HG02642 (cell line): ENCODE results near the gene PHF13.
"Not testable (repeated sequence)": the region's sequence is repeated elsewhere in the genome, so short reads cannot be mapped to it uniquely, and the experiment has no call there.

Source experiments
- ATAC-seq: cut with Tn5 transposase; IDR thresholded peaks from one replicate; pipeline ENCODE4 v1.9.1; 2021; ENCODE audit warnings: mild to moderate bottlenecking; ENCODE audit not compliant: unreplicated experiment, poor library complexity

PHF13 gene

DNA sequence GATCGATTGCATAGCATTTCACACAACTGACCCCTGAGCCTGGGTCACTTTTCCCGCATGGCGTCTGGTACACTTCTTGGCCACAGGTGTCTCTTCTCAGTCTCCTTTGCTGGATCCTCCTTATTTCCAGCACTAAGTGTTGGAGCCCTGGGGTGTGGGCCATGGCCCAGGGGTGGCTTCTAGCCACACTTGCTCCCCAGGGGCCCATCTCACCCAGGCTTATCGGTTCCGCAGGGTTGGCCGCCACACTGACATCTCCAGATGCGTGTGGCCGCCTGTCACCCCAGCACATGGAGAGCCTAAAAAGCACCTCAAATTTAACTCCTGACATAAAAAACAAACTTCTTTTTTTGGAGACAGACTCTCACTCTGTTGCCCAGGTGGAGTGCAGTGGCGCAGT lies 13.5 kb downstream of the PHF13 start:
- no peak for ATAC-seq

DNA sequence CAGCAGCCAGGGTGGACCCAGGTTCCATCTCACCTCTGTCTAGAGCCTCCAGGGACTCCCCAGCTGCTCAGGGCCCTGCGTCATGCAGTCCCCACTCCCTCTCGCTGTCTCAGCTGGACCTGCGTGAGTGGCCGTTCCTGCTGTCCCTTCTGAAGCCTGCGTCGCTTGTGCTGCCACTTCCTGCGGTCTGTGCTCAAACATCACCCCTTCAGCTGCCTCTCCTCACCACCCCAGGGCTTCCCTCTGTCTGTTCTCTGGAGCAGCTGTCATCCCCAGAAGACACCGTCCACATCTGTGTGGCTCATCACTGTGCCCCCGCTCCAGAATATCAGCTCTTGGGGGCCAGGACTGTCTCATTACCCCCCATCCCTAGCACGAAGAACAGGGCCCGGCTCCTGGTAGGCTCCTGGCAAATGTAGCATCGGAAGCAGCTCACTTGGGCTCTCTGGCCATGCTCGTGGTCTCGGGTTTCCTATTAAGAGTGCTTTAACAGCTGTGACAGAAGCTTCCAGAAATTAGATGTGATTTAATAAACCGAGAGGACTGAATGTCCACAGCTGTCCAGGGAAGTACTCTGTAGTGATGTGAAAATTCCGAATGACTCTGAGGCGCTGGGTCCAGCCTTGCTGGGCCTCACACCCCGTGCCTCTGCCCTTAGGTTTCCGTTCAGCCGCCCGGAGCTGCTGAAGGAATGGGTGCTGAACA lies 14.5 kb downstream of the PHF13 start:
- ATAC-seq: no peak

DNA sequence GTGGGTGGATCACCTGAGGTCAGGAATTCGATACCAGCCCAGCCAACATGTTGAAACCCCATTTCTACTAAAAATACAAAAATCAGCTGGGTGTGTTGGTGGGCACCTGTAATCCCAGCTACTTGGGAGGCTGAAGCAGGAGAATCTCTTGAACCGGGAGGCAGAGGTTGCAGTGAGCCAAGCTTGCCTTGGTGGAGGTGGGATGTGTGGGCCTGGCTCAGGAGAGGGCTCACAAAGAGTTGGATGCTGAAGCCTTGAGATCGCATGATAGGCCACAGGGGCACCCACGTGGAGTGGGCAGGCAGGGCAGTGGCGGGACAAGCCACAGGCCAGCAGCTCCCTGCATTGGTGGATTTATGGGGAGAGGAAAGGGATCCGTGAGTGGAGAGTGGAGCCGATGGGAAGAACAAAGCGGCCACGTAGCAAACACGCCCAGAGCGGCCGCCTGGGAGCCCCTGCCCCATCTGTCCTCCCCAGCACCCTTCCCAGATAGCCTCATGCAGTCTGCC lies 15.5 kb downstream of the PHF13 start:
- no peak for ATAC-seq

DNA sequence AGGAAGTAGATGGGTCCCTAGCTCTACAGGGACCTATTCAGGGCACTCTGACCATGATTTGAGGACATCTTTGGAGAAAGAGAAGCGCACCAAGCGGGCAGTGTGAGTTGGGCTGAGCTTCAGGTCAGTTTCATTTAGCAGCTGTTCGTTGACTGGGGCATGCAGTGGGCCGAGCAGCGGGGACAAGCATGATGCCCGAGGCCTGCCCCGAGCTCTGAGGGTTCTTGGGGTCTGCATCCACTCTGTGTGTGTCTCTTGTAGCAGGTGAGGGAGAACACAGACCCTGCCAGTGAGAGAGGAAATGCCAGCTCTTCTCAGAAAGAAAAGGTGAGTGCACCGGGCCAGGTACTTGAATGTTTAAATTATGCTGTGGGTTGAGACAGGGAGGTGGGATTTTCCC lies 16.5 kb downstream of the PHF13 start:
- no peak for ATAC-seq

DNA sequence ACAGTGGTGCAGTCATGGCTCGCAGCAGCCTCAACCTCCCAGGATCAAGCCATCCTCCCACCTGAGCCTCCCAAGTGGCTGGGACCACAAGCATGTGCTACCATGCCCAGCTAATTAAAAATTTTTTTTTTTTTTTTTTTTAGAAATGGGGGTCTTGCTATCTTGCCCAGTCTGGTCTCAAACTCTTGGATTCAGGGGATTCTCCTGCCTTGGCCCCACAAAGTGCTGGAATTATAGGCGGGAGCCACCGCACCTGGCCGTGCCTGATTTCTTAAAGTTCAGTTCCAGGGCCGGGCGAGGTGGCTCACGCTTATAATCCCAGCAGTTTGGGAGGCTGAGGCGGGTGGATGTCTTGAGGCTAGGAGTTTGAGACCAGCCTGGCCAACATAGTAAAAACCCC lies 17.5 kb downstream of the PHF13 start:
- ATAC-seq: no peak

DNA sequence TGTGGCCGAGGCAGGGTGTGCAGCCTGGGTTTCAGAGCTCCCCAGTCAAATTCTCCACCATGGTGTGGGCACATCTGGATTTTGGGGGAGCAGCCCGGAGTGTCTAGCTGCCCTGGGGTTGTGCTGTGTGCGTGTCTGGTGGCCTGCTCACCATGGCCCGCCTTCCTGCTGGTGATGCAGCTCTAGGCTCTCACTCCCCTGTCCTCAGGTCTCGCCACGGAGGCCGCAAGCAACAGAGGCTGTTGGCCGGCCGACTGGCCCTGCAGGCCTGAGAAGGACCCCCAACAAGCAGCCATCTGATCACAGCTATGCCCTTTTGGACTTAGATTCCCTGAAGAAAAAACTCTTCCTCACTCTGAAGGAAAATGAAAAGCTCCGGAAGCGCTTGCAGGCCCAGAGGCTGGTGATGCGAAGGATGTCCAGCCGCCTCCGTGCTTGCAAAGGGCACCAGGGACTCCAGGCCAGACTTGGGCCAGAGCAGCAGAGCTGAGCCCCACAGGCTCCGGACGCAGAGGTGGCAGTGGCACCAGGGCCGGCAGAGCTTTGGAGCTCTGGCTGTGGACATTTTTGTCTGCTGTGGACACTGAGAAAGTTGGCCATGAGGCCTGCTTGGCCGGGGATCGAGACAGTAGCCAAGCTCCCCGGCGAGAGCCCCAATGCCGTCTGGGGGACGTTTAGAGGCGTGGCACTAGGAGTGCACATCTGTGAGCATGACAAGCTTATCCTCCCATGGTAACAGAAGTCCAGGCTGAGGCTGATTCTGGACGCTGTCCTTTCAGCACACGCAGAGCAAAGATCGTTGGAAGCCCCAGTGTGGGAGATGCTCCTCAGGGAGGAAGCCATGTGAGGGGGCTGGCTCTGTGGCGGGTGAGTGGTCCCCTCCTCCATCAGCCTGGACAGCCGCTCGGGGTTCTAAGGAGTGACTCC lies 19.3 kb downstream of the PHF13 start:
- no peak for ATAC-seq

DNA sequence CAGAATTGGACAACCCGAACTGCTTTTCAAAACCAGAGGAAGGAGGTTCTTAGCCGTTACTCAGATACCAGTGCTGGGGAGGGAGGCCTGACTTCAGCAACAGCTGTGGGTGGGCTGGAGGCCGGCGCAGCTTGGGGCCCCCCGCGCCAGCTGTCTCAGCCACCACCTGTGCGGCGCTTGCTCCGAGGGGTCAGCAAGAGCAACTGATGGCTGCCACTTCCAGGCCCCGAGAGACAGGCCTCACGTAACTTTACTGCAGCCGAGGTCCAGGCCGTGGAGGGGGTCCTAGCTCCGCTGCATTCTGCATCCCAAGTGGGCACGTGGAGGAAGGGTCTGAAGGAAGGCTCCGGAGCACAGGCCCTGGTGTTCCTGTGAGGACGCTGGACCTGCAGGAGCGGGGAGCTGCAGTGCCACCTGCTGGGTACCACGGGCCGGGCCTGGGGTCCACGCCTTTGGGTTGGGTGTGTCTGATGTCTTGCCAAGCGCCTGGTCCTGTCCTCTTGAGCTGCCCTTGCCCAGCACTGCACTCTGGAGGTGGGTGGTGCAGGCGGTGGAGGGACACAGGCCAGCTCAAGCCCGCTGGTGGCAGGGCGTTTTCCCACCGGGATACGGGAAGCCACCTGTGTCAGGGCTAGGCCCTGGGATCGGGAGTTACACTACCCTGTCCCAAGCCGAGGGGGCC lies 21.0 kb downstream of the PHF13 start:
- ATAC-seq: no peak

DNA sequence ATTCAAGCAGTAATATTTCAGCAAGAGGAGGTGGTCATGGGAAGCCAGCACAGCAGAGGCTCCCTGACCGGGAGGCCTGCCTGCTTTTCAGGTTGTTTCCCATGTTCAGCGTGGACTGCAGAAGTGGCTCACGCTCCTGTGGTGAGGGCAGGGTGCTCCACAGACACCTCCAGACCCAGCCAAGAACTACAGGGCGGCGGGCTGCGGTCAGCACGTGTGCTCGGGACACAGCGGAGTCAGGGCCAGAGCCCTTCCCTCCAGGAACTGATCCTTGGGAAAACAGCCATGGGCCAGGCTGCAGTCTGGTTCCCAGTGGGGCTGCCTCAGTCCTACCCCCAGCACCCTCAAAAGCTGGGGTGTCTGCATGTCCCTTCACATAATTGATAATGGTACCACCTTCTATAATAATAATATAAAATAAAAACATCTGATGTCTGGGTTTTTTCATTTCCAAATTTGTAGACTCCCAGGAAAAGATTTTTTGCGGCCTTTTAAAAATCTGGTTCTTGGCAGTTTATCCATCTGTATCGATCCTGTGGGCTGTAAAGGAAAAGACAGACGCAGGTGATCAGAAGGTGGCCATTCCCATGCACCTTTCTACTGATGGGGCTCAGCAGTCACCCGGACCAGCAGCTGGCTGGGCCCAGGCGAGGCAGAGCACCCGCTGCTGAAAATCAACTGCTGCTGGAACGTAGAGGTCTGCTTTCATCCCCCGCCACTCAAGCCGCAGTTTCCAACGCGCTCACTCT lies 21.8 kb downstream of the PHF13 start:
- no peak for ATAC-seq

DNA sequence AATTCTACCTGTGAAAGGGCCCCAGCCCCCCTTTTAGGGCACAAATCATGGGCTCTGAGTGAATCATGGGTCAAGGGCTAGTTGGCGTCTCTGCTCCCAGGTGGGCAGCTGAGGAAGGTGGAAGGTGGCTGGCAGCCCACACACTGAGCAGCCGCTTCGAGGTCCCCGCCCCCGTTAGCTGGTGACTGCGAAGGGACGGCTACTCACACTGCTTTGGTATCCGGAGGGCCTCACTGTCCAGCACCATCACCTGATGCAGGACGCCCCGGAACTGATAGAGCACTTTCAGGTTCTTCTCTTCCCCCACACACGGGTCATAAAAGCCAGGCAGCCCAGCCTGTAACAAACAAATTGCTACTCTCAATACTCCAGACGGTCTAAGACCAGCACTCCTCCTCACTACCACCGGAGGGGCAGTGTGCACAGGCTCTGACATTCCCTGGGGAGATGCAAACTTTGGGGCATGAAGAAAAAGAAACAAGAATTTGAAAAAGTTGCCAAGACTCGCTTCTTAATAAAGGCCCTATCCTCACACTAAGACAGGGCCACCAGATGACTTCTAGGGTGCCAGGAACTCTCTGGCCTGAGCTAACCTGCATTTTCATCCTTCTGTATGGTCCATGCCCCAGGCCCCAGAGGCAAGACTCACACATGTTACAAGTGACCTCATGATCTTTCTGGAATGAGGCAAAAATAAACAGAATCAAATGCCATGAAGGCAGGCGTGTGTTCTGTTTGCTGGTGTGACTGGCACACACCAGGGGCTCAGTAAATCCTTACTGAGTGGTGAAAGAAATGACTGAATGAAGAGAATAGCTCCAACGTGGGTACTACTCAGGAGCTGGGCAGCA lies 22.6 kb downstream of the PHF13 start:
- no peak for ATAC-seq

DNA sequence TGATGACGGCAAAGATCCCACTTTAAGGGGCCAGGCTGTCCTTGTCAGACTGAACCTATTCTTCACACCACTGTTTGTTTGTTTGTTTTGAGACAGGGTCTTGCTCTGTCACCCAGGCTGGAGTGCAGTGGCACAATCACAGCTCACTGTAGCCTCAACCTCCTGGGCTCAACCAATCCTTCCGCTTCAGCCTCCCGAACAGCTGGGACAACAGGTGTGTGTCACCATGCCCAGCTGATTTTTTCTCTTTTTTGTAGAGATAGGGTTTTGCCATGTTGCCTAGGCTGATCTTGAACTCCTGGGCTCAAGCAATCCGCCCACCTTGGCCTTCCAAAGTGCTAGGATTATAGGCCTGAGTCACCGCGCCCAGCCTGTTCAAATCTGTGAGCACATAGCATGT lies 23.2 kb downstream of the PHF13 start:
- not testable (repeated sequence) for ATAC-seq

DNA sequence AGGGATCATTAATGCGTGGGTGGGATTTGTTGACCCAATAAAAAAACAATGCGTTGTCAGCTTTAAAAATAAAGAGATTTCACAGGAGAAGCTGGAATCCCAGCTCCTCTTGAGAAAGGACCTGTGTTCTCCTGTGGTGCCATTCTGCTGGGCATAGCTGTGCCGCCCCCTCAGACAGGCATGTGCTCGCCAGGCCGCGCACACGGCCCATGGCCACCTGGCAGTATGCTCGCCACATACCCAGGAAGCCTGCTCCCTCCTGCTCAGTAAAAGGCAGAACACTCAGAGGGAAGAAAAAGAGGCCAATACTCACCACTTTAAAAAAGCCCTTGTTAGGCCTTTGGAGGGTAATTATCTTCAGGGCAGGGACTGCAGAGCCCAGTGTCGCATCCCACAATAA lies 24.2 kb downstream of the PHF13 start:
- no peak for ATAC-seq

DNA sequence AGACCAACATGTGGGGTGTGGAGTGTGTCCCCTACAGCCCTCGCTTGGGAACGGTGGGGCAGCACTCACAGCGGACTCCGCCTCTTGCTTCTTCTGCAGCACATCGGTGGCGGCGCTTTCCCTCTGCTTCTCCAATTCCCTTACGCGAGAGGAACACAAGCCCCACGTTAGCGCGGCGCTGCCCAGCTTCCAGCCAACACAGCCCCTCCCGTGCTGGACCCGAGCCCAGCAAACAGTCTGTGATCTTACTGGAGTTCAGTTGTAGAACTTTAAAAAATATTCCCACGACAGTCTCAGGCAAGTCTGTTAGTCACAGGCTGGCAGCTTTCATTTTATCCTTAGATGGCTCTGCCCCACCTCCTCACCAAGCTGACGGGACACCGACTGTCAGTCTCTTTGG lies 24.7 kb downstream of the PHF13 start:
- ATAC-seq: no peak

DNA sequence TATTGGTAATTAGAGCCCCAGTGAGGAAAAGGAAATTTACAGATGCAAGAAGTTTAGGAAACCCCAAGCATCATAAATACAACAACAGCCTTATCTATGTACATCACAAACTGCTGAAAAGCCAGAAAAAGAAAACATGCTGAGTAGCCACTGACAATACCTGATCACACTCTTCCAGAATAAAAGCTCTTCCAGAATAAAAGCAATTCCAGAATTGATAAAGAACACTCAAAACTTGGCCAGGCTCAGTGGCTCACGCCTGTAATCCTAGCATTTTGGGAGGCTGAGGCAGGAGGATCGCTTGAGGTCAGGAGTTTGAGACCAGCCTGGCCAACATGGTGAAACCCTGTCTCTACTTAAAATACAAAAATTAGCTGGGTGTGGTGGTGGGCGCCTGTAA lies 27.3 kb downstream of the PHF13 start:
- ATAC-seq: not testable (repeated sequence)

DNA sequence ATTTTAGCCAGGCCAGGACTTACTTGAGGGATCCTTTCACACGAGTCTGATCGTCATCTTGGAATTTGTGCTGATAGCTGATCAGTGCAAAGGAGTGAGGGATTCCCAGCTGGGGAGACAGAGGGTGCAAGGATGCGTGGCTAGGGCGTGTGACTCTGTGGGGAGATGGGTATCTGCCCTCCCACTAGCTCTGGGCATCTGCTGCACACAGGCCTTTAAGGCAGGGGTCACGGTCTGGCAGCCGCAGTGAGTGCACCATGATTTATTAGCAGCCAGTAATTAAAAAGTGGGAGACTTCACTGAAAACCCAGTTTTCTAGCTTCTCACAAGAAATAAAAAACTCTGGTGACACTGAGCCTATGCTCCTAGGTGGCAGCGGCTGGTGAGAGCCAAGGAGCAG lies 31.5 kb downstream of the PHF13 start:
- ATAC-seq: no peak

DNA sequence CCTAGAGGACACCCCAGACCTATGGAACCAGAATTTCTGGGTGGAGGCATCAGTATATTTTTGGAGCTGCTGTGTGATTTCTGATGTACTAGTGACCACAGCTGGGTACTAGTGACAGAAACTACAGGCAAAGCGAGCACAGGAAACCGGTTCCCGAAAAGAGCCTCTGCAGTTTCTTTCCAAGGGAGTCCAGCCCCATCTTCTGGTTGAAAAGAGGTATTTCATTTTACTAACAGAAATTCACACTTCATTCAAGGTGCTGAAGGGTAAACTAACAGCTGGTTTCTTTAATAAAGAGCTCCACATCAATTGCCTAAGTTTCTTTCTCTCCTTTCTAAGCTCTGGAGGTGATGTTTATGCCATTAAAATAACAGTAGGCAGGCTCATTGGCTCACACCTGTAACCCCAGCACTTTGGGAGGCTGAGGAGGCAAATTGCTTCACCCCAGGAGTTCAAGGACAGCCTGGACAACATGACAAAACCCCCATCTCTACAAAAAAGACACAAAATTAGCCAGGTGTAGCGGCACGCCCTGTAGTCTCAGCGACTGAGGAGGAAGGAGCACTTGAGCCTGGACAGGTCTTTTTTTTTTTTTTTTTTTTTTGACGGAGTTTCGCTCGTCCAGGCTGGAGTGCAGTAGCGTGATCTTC lies 33.1 kb downstream of the PHF13 start:
- ATAC-seq: no peak

DNA sequence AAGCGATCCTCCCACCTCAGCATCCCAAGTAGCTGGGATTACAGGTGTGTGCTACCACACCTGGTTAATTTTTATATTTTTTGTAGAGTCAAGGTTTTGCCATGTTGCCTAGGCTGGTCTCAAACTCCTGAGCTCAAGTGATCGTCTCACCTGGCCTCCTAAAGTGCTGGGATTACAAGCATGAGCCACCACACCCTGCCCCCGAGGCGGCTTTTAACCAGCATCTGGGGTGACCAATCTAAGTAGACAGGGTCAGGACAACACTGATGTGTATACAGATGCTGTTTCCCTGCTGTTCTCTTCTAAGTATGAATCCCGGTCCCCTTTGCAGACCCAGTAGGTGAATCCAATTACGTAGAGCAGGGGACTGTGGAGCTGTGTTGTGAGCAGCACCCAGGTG lies 35.0 kb downstream of the PHF13 start:
- ATAC-seq: no peak

DNA sequence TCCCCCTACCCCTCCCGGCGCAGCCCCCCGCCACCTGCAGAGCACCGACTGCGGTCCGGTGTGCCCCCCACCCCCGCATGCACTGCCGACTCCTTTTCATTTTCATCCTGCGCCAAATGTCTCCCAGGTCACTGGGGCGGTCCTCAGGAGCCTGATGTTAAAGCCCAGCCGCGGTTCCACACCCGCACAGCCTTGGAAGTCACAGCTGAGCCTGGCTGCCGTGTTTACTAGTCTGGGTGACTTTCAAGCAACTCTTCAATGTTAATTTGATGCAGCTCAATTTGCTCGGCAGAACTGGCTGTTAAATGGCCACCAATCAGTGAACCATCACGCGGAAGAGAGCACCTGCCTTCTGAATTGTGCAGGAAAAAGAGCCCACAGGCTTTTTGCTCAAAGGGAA lies 38.4 kb downstream of the PHF13 start:
- no peak for ATAC-seq

DNA sequence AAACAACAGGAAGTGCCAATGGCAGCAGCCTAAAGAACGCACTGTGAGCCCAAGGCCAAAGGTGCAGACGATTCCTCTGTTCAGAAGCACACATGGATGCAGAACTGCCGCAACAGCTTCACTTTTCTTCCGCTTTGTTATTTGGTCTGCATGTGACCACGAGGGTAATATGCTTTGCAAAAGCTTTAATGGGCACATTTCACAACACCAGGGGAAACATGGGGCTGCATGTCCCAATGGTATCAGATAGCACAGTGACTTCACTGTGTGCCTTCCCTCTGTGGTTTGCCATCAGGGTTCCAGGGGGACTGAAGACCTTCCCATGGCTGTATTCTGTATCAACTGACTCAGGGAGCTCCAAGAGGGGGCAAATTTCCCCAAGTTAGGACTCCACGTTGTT lies 39.5 kb downstream of the PHF13 start:
- no peak for ATAC-seq
